GM18870 (cell line): ENCODE data around the gene INSL3.
"Not testable (repeated sequence)": the region's sequence is repeated elsewhere in the genome, so short reads cannot be mapped to it uniquely, and the experiment has no call there.

ENCODE experiments used
- ATAC-seq: cut with Tn5 transposase; IDR thresholded peaks from one replicate; pipeline ENCODE4 v1.9.1; 2021; ENCODE audit warnings: moderate library complexity; ENCODE audit not compliant: unreplicated experiment

INSL3 gene

DNA sequence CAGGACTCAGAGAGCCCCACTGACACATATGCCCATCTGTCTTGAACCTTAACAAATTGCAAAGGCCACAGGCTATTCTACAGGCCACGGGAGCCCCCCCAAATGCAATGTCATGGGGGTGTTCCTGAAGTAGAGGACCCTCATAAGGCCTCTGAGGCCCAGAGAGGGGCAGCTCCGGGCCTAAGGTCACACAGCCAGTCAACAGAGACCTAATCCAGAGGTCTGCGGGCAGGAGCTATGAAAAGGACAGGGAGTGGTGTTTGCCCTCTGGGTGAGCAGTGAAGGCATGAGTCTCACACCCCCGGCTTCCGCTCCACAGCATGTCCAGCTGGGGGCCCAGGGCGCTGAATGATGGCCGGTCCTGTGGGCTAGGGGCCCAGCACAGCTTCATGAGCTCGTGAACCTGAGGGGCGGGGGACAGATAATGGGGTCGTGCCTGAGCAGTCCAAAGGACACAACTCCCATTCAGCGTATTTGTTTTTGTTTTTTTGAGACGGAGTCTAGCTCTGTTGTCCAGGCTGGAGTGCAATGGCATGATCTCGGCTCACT lies 5.3 kb upstream of the INSL3 start:
- no peak for ATAC-seq

DNA sequence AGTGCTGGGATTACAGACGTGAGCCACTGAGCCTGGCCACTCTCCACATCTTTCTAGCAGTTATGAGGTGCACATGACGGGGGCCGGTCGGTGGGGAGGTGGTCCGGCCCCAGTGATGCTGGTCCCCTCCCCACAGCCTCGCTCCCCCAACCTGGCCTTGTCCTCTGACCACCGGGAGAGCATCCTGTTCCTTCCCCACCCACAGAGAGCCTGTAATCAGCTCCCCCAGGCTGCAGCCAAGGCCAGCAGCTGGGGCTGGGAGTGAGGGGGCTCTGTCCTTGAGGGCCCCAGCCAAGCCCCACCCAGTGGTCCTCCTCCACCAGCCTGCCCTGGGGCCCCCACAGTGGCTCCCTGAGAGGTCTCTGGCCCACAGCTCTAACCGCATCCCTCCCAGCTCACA lies 3.0 kb upstream of the INSL3 start:
- ATAC-seq = no peak

DNA sequence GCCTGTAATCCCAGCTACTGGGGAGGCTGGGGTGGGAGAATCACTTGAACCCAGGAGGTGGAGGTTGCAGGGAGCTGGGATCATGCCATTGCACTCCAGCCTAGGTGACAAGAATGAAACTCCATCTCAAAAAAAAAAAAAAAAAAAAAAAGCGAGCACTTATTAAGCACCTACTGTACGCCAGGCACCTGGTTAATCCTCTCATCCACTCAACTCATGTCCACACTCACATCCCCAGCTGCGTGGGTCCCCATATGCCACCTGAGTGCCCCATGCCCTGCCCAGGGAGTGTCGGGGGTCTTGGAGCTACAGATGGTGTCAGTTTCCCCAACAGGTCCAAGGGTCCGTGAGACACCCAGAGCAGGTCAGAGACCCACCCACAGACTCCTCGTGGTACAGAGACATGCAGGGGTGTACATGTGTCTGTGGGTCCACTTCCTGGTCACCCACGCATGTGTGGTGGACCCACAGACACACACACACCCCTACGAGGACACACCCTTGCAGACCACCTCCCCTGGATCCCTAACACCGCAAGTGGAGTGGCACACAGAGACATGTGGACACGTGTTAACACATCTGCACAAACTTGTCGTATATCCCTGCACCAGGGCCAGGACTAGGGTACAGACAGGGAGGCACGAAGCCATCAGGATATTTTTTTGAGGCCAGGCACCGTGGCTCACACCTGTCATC lies 3.5 kb downstream of the INSL3 start:
- no peak for ATAC-seq

DNA sequence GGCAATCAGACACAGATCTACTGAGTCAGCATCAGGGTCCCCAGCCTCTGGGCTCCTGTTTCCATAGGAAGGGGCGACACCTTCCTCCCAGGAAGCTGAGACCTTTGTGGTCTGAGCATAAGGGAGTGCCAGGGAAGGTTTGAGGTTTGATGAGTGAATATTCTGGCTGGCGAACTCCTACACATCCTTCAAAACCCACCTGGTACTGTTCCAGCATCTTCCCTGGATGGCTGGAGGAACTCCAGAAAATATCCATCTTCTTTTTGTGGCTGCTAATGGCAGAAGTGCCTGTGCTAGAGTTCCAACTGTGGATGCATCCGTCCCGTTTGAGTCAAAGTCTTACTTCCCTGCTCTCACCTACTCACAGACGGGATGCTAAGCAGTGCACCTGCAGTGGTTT lies 9.2 kb downstream of the INSL3 start:
- no peak for ATAC-seq

DNA sequence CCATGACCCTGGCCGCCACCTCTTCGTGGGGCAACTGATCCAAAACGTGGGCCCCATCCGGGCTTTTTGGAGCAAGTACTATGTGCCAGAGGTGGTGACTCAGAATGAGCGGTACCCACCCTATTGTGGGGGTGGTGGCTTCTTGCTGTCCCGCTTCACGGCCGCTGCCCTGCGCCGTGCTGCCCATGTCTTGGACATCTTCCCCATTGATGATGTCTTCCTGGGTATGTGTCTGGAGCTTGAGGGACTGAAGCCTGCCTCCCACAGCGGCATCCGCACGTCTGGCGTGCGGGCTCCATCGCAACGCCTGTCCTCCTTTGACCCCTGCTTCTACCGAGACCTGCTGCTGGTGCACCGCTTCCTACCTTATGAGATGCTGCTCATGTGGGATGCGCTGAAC lies 9.6 kb downstream of the INSL3 start:
- ATAC-seq = no peak

DNA sequence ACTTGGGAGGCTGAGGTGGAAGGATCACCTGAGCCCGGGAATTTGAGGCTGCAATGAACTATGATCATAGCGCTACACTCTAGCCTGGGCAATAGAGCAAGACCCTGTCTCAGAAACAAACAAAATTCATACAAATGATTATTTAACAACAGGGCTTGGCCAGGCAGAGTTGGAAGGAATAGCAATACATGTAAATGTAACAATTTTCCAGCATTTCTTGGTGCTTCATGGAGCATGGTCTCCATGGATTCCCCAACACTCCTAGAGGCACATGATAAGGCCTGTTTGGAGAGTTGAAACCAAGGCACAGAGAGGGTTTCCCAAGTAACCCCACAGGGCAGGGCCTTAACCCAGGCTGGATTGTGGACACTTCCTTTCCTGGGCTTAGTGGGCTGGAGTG lies 10.2 kb downstream of the INSL3 start:
- no peak for ATAC-seq

DNA sequence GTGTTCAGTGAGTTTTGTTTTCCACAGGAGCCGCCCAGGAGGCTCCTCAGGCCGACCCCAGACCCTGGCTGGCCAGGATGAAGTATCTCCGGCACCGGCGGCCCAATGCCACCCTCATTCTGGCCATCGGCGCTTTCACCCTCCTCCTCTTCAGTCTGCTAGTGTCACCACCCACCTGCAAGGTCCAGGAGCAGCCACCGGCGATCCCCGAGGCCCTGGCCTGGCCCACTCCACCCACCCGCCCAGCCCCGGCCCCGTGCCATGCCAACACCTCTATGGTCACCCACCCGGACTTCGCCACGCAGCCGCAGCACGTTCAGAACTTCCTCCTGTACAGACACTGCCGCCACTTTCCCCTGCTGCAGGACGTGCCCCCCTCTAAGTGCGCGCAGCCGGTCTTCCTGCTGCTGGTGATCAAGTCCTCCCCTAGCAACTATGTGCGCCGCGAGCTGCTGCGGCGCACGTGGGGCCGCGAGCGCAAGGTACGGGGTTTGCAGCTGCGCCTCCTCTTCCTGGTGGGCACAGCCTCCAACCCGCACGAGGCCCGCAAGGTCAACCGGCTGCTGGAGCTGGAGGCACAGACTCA lies 13.5 kb downstream of the INSL3 start:
- ATAC-seq = no peak

DNA sequence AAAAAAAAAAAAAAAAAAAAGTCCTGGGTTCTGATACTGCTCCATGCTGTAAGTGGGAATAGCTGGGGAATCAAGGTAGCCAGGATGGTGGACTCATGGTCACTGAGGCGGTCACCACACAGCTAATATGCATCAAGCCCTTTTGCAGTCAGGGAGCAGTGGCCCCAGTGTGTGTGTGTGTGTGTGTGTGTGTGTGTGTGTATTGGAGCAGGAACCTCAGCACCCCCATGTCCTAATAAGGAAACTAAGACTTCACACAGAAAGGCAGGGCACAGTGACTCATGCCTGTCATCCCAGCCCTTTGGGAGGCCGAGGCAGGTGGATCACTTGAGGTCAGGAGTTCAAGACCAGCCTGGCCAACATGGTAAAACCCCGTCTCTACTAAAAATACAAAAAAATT lies 14.4 kb downstream of the INSL3 start:
- ATAC-seq = no peak

DNA sequence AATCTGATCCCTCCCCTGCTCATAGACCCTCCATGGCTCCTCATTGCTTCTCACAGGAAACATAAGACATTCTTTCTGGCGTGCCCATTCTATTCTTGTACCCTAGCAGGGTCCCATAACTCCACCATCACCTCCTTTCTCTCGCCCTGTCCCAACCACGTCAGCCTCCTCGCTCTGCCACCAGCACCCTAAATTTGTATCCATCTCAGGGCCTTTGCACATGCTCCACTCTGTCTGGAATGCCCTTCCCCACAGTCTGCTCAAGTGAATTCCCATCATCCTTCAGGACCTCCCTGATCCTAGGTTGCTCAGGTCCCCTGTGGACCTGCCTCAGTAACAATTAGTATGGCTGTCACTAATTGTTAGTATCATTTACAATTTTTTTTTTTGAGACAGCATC lies 15.9 kb downstream of the INSL3 start:
- ATAC-seq = no peak

DNA sequence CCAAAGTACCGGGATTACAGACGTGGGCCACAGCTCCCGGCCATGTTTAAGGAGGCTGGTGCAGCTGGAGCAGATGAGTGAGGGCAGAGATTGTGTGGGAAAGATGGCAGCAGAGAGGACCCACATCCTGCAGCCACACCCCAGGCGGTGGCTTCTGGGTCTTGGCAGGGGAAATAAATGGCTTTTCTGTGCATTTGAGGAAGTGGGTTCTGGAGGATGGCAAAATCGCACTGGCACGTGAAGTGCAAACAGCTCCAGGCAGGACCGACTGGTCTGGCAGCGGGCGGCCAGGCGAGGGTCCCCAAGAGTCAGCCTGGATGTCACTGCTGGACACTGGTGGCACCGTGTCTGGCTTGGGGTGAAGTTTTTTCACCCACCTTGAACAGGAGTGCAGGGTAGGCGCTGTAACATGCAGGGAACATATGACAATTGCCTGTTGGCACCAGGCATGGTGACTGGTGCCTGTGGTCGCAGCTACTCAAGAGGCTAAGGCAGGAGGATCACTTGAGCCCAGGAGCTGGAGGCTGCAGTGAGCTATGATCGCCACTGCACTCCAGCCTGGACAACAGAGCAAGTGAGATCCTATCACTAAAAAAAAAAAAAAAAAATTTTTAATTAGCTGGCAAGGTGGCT lies 17.9 kb downstream of the INSL3 start:
- ATAC-seq = no peak

DNA sequence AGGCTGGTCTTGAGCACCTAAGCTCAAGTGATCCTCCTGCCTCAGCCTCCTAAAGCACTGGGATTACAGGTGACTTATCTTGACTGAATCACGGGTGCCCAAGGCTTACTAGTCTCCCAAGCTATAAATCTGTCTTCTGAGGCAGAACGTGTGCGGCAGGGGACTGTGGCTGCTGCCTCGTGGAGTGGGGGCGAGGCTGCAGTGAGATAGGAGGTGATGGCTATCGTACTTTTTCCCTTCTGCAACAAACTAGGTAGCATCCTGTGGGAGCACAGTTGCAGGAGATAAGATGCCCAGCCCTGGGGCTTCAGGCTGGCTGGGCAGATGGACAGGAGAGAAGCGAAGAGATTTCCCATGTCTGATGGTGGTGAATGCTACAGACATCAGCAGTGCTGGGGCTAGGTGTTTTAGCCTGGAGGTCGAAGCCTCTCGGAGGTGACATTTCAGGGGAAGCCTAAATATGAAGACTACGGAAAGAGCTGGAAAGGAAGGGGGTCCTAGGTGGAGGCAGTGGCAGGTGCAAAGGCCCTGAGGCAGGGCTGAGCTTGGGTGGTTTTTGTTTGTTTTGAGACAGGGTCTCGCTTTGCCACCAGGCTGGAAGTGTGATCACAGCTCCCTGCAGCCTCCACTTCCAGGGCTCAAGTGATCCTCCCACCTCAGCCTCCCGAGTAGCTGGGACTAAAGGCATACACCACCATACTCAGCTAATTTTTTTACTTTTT lies 19.0 kb downstream of the INSL3 start:
- ATAC-seq = no peak

DNA sequence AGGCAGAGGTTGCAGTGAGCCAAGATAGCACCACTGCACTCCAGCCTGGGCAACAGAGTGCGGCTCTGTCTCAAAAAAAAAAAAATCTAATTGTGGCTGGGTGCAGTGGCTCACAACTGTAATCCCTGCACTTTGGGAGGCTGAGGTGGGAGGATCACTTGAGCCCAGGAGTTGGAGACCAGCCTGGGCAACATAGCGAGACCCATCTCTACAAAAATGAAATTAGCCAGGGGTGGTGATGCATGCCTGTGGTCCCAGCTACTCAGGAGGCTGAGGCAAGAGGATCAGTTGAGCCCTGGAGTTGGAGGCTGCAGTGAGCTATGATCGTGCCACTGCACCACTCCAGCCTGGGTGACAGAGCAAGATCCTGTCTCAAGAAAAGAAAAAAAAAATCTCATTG lies 22.7 kb downstream of the INSL3 start:
- ATAC-seq = not testable (repeated sequence)

DNA sequence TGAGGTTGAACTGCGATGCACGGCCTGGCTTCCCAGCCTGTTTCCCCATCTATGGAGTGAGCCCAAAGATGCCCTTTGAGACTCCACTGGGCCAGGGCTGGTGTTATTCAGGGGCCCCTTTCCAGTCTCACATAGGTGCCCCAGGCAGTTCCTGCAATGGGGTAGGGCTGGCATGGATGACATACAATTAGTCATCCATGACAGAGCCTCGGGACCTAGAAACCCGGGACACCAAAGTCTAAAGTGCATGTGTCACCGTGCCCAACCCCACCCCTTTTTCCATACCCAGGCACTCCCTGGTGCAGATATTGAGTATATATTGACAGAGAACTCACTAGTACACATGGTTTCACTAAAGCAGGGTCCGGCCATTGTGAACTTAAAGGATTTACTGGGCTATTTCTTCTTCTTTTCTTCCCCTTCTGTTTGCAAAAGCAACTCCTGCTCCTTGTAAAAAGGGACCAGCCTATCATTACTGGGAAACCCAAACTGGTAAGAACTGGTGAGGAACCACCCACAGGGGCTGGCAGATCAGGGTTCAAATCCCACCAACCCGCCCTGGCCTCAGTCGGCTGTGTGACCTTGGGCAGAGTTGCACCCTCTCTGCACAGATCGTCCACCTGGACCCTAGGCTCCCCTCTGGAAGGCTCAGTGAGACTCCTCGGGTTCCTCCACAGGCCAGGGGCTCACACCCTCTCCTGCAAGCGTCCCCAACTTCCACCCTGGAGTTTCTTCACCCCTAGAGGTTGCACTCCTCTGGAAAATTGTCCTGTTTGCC lies 23.7 kb downstream of the INSL3 start:
- ATAC-seq = no peak

DNA sequence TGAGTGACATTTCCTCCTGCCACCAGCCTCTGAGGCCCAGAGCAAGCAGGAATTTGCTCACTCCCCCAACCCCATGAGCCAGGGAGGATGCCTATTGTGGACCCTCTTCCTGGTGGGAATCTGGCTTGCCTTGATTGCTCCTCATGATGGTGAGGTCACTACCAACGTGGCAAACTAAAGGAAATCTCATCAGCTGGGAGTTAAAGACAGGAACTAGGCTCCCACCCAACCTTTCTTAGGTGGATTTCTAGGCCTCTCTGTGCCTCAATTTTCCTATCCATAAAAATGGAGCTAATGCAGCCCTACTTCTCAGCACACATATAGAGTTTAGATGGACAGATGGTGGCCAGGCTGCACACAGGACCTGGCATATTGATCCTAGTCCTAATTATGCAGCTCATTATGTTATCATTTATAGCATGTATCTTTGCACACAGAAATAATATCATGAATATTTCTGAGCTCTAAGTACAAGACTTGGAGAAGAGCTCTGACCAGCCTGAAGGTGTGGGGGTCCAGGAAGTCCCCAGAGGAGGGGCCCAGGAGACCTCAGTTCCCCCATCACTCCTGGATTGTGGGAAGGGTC lies 24.4 kb downstream of the INSL3 start:
- no peak for ATAC-seq

DNA sequence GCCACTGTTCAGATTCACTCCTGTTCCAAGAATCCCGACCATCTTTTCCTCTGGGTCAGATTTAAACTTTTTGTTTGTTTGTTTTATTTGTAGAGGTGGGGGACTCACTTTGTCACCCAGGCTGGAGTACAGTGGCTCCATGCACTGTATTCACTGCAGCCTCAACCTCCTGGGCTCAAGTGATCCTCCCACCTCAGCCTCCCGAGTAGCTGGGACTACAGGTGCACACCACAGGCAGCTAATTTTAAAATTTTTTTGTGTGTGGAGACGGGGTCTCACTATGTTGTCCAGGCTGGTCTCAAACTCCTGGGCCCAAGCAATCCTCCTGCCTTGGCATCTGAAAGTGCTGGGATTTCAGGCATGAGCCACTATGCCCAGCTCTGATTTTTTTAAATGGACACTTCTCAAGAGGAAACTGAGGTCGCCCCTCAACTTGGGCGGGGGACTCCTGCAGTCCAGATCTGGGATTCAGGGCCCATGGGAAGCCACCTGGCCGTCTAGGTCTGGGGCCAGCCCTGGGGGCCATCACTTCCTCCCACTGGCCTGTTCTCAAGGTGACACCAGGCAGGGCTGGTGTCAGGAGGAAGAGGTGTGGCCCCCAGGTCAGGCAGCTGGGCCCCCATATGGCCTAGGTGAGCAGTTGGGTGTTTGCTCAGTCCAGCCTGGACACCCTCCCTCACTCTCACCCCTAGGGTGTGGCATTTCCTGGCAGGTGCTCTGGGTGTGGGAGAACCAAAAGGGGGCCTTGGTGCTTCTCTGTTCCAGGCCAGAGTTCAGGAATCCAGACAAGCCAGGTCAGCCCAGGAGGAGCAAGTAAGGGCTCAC lies 25.1 kb downstream of the INSL3 start:
- ATAC-seq = no peak

DNA sequence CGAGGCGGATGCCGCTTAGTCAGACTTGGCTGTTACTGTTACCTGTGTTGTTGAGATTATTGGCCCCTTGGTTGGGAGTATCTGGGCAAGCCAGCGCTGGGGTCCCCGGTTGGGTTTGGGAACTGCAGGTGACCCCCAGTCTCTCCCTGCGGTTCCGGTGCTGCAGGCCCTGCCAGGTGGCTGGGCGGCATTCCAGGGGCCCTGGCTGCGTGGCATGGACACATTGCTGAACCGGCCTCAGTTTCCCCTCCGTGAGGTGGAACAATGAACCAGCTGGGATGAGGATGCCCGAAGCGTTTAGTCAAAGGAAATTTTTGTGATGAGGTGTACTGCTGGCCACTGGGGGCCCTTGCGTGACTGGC lies 25.8 kb downstream of the INSL3 start:
- no peak for ATAC-seq

DNA sequence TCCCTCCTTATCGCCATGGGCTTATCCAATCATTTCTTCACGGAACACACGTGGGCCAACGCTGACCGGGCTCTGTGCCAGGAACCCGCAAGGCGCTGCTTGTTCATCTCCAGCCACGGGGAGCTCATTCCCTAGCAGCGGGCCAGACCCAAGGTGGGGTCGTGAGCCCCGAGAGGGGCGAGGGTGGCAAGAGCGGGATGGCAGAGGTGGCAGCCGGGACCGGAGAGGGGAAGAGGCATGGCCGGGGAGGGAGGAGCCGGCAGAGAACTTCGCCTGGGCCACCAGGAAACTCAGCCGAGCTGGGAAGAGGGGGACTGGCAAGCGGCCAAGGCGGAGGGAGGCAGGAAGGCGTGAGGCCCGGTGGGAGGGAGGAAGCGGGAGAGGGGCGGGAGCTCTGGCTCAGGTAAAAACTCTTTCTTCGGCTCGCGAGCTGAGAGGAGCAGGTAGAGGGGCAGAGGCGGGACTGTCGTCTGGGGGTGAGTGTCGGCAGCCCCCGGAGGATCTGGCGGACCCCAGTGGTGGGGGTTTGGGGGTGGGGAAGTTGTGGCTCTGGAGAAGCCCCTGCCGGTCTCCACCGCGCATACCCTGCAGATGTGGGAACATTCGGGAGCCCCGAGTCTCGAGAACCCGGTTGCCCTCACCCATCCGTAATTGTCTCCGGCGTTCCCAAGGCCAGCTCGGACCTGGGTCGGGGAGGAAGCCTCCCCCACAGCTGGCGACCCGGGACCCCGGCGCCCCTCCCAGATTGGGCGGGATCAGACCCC lies 26.4 kb downstream of the INSL3 start, which contains the start of gene B3GNT3:
TSS of gene B3GNT3 (plus strand) at position 408 of the 764 bp plus-strand sequence. CDS start 12,670 bp downstream, outside the sequence.
- no peak for ATAC-seq

DNA sequence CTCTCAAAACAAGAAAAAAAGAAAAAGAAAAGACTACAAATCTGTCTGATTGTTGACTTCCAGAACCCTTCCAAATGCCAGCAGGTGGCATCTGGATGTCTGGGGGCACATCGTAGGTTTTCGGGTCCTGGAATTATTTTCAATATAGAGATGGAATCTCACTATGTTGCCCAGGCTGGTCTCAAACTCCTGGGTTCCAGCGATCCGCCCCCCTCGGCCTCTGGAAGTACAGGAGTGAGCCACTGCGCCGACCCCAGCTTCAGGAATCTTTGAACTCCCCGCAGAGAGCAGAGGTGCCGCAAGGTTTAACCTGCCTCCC lies 26.9 kb downstream of the INSL3 start:
- ATAC-seq = no peak
